Stimulated activated CD4-positive, alpha-beta T cell treated with anti-CD3 and anti-CD28 coated beads, Interleukin-1b, Interleukin-23, amount 100 ng/mL, for 24 hours (primary cell): ENCODE measurements around the gene MAP4K3.
"Not testable (repeated sequence)": the region's sequence is repeated elsewhere in the genome, so short reads cannot be mapped to it uniquely, and the experiment has no call there.

Experiments used
- DNase-seq, 4 experiments: peaks; one replicate each; pipeline ENCODE4 v3.0.0-alpha.2; 2020; ENCODE audit warnings: low read depth in 4 of 4, low spot score in 1 of 4

Gene MAP4K3

DNA sequence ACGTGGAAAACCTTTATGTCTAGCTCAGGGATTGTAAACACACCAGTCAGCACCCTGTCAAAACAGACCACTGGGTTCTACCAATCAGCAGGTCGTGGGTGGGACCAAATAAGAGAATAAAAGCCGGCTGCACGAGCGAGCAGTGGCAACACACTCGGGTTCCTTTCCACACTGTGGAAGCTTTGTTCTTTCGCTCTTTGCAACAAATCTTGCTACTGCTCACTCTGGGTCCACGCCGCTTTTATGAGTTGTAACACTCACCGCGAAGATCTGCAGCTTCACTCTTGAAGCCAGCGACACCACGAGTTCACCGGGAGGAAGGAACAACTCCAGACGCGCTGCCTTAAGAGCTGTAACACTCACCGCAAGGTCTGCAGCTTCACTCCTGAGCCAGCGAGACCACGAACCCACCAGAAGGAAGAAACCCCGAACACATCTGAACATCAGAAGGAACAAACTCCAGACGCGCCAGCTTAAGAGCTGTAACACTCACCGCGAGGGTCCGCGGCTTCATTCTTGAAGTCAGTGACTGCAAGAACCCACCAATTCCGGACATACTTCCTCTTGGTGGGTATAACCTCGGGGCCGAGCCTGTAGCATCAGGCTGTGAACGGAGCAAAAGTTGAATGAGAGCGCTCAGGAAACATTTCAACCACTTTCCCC lies 192.0 kb downstream of the MAP4K3 start:
- DNase-seq: not testable (repeated sequence)

GRCh38 chr2:39244241-39244862 lies 192.7 kb downstream of the MAP4K3 start:
- DNase-seq: not testable (repeated sequence)

DNA sequence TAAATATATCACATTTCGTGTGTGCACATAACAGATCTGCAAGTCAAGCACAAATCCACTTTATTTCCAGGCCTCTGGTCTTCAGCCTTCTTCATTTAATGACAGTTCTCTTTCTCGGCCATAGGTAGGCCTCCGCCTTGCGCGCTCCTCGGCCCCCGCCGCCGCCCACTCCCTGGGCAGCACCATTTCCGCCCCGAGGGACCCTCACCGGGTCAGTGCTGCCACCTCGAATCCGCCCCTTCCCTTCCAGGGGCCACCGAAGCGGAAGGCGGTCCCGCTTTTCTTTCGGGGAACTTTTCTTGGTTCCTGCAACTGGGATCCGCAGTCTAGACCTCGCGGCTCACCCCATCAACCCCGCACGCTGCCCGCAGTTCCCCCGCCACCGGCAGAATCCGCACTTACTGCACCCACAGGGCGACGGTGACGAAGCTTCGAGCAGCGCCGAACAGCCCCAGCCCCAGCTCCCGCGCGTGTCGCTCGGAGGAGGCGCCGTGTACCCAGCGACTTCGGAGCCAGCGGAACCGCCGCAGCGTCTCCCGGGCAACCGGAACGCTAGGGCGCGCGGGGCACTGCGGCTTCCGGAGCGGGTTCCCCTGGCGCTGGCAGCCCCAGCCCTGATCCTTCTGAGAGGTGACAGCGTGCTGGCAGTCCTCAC lies 193.5 kb downstream of the MAP4K3 start, which contains the start of gene CDKL4:
CDKL4 (minus strand) TSS at position 502 of the 655 bp plus-strand sequence.
- no peak for DNase-seq

- DNase-seq: no peak
These were observed 195.5 kb downstream of the MAP4K3 start for GRCh38 chr2:39241588-39241987.

GRCh38 chr2:39240758-39241157 lies 196.3 kb downstream of the MAP4K3 start:
- no peak for DNase-seq

GRCh38 chr2:39234754-39235153 lies 202.3 kb downstream of the MAP4K3 start:
- DNase-seq: no peak

- DNase-seq: no peak
These were observed 204.9 kb downstream of the MAP4K3 start for GRCh38 chr2:39232141-39232540.

DNA sequence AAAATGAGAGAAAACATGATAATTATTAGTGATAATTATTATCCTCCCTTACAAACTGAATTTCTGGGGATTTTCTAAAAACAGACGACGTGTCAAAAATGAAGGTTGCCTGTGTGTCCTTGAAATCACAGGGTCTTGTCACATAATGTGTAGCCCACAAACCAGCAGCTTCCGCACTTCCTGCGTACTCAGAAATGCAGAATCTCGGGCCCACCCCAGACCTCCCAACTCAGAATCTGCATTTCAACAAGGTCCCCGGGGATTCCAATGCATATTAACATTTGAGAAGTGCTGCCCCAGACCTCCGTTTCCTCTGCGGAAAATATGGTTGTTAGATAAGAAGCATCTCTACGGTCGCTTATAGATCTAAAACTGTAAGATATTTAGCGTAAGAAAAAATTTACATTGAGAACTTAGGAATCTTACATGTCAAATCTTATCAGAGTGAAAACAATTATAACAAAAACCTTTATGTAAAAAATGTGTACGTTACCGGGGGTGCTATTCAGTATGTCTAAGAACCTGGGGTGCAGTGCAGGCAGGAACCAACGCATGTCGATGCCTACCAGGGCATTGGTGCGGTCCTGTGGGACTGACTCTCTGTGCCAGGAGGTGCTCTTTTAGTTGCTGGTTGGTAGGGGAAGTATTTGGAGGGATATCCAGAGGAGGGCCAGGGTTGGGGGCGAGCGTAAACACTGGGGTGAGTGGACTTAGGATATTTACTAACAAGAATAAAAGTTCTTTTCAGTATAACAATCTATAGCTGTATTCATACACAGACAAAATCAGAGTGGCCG lies 208.5 kb downstream of the MAP4K3 start:
- DNase-seq: no peak

- DNase-seq: peak; percentile 61 to 71 (median 68)
These were observed 209.3 kb downstream of the MAP4K3 start for GRCh38 chr2:39227628-39228412.

DNA sequence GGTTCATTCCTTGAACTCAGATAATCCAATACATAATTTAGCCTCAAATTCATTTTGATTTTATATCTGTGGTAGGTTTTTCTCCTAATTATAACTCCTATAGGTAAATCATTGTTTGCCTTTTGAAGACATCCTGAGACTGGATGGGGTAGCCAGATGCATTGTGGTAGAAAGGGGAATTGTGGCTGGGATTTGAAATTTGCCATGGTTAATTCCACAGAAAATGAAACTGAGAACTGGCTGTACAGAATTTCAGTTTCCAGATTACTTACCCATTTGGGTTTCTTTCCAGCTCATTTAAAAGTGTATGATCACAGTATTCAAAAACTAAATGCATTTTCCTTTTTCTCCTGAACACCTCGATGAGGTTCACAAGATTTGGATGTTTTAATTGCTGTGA lies 211.5 kb downstream of the MAP4K3 start:
- no peak for DNase-seq

DNA sequence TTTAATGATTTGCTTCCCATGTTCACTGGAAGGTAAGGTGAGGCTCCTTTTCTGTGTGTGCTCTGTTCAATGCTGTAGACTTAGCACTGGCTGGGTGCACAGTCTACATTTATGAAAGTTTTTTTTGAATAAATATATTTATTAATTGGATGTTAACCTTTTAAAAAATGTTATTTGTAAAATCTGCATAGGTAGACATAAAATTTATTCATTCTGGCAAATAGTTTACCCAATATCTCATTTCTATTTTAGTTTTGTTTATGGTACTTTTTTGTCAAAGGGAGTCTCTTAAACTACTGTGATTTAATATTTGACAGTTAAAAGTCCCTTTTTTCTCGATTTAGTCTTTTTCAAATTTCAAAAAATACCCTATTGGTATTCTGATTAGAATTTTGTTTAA lies 213.2 kb downstream of the MAP4K3 start:
- DNase-seq: no peak

GRCh38 chr2:39221459-39221858 lies 215.6 kb downstream of the MAP4K3 start:
- no peak for DNase-seq

GRCh38 chr2:39220136-39220535 lies 216.9 kb downstream of the MAP4K3 start:
- no peak for DNase-seq

DNA sequence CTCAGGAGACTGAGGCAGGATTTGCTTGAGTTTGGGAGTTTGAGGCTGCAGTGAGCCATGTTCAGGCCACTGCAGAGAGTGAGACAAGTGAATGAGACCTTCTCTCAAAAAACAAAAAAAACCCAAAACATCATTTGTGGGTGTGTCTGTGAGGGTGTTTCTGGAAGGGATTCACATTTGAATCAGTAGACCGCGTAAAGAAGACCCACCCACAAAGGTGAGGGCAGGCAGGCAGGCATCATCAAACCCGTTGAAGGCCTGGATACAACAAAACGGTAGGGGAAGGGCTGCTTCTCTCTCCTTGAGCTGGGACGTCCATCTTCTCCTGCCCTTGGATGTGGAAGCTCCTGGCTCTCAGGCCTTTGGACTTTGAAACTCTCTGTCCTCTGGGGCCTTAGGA lies 218.7 kb downstream of the MAP4K3 start:
- DNase-seq: no peak

DNA sequence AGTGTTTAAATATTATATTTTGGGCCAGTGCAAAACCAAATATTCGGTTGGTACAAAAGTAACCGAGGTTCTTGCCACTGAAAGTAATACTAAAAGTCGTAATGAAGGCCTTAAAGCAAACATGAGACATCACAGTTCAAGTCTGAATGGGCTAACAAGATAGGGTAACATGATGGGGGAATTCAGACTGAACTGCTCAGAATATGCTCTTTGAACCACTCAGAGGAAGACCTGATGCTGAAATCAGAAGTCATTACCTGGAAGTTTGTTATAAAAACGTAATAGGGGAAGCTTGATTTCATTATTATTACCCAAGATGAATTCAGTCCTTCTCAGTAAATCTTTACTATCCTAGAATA lies 219.9 kb downstream of the MAP4K3 start:
- DNase-seq: no peak

- DNase-seq: peak in 2 of 4 experiments; percentile 20 to 38
These were observed 220.5 kb downstream of the MAP4K3 start for GRCh38 chr2:39216346-39217191.

DNA sequence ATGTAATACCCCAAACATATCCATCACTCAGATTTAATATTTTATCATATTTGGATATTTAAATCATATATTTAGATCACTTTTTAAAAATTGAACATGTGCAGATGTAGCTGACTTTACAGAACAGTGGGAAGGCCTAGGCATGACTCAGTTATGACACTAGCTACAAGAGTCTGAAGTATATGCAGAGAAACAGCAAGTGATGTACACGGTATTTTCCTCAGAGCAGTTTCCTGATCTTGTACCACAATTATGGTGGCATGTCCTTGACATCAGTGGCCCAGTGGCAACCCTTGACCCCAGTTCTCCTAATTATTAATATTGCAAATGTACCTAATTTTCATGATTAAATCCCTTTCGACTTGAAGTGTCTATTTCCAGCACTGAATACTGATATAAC lies 221.5 kb downstream of the MAP4K3 start:
- no peak for DNase-seq

GRCh38 chr2:39213015-39213414 lies 224.1 kb downstream of the MAP4K3 start:
- DNase-seq: no peak

- no peak for DNase-seq
These were observed 226.2 kb downstream of the MAP4K3 start for GRCh38 chr2:39210846-39211245.

DNA sequence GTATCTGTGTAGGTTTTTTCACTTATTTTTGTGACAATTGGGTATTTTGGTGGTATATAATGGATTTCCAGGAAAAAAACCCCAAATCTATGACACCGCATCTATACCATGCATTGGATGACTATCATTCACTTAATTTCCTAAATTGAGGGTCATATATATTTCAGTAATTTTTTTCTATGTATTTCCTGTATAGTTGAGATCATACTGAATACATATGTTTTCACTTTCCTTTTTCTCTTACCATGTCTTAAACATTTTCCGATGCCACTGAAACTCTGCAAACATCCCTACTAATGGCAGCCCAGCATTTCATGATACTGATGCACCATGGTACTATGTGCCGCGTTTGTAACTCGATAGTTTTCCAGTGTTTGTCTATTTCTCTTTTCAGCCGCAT lies 233.7 kb downstream of the MAP4K3 start:
- no peak for DNase-seq
